ENCODE data around the gene MUL1.

The MUL1 gene

GRCh38 chr1:20546637-20547036 lies 38.7 kb upstream of the MUL1 start:
- DNase-seq (ENCODE audit: low read depth) = no peak
- TF ChIP-seq, protein P1, sequence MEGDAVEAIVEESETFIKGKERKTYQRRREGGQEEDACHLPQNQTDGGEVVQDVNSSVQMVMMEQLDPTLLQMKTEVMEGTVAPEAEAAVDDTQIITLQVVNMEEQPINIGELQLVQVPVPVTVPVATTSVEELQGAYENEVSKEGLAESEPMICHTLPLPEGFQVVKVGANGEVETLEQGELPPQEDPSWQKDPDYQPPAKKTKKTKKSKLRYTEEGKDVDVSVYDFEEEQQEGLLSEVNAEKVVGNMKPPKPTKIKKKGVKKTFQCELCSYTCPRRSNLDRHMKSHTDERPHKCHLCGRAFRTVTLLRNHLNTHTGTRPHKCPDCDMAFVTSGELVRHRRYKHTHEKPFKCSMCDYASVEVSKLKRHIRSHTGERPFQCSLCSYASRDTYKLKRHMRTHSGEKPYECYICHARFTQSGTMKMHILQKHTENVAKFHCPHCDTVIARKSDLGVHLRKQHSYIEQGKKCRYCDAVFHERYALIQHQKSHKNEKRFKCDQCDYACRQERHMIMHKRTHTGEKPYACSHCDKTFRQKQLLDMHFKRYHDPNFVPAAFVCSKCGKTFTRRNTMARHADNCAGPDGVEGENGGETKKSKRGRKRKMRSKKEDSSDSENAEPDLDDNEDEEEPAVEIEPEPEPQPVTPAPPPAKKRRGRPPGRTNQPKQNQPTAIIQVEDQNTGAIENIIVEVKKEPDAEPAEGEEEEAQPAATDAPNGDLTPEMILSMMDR (IDR thresholded peaks at IDR 0.05; ENCODE audit: control insufficient read depth, insufficient read depth, low read depth, low read length, missing control alignments) = no peak
- H3K4me3 ChIP-seq (ENCODE audit: control insufficient read depth, low read depth, low read length) = no peak overlapping the region

DNA sequence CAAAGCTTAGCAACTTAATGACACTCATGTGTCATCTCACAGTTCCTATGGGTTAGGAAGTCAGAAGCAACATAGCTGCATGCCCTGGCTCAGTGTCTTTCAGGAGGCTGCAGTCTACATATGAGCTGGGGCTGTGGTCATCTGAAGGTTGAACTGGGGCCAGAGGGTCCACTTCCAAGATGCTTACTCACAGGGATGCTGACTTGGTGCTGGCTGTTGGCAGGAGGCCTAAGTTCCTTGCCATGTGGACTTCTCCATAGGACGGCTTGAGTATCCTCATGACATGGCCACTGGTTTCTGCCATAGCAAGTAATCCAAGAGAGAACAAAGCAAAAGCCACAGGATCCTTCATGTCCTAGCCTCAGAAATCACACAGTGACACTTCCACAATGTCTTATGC lies 32.3 kb upstream of the MUL1 start:
- no peak for DNase-seq (ENCODE audit: low read depth)
- H3K4me3 ChIP-seq (ENCODE audit: control insufficient read depth, low read depth, low read length) = no peak overlapping the region
- TF ChIP-seq, protein P1 (IDR thresholded peaks at IDR 0.05; ENCODE audit: control insufficient read depth, insufficient read depth, low read depth, low read length, missing control alignments) = no peak

- TF ChIP-seq, protein P1 (IDR thresholded peaks at IDR 0.05; ENCODE audit: control insufficient read depth, insufficient read depth, low read depth, low read length, missing control alignments) = no peak
- DNase-seq (ENCODE audit: low read depth) = no peak
- no peak overlapping the region for H3K4me3 ChIP-seq (ENCODE audit: control insufficient read depth, low read depth, low read length)
These were observed 31.0 kb upstream of the MUL1 start for GRCh38 chr1:20538760-20539551.

DNA sequence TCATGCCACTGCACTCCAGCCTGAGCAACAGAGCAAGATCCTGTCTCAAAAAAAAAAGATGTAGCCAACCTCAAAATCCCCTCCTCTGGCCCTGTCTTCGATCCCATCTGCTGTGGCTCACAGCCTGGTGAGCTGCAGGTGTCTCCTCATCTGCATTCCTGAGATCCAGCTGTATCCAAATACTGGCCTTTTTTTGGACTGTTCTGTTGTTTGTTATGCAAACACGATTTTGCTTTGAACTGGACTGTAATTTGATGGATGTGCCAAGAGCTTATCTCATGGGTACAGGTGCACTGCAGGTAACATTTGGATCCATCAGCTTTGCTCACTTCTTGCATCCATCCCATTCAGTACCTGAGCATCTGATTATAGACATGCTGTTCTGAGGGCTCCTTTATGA lies 30.3 kb upstream of the MUL1 start:
- no peak overlapping the region for H3K4me3 ChIP-seq (ENCODE audit: control insufficient read depth, low read depth, low read length)
- no peak for DNase-seq (ENCODE audit: low read depth)
- TF ChIP-seq, protein P1 (IDR thresholded peaks at IDR 0.05; ENCODE audit: control insufficient read depth, insufficient read depth, low read depth, low read length, missing control alignments) = no peak

DNA sequence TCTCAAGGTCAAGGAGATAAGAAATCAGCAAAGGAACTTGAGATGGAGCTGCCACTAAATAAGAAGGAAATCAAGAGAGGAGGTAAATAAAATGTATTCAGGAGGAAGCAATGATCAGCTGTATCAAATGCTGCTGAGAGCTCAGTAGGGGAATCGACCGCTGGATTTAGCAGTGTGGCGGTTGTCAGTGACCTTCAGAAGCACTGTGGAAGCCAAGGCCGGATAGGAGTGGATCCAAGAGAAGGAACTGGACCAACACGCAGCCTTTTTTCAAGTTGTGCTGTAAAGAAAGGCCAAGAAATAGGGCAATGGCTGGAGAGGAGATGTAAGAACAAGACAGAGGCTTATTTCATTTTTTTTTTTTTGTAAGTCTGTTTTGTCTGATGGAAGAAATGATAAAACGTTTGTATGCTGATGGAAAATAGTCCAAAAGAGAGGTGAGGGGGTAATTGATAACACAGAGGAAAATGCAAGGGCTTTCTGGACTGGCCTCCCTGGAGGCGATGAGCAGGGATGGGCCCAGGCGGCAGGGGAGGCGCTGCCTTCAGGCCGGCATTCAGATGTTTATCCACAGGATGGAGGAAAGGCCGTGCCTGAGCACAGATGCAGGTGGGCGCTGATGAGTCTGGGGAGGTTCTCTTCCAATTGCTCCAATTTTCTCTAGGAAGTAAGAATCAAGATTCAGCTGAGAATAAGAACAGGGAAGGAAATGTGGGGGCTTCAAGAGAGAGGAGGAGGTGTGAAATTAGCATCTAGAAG lies 26.9 kb upstream of the MUL1 start:
- H3K4me3 ChIP-seq (ENCODE audit: control insufficient read depth, low read depth, low read length) = no peak overlapping the region
- no peak for DNase-seq (ENCODE audit: low read depth)
- TF ChIP-seq, protein P1 (IDR thresholded peaks at IDR 0.05; ENCODE audit: control insufficient read depth, insufficient read depth, low read depth, low read length, missing control alignments) = no peak

DNA sequence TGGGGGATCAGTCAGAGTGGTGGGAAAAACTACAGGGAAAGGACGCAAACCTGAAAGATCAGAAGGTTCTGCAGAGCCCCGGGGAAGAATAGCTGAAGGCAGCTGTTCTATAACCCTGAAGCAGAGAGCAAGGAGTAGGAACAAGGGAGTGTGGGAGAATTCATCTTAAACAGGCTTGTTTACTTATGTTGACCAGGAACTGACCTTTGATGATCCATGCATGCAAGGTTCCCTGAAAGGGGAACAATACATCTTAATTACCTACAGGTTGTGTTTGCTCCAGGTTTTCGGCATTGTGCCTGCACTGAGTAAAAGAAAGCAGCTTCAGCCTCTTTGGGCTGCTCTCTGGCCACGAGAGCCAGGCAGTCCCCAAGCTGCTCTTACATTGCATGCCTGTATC lies 25.7 kb upstream of the MUL1 start:
- no peak overlapping the region for H3K4me3 ChIP-seq (ENCODE audit: control insufficient read depth, low read depth, low read length)
- no peak for DNase-seq (ENCODE audit: low read depth)
- TF ChIP-seq, protein P1 (IDR thresholded peaks at IDR 0.05; ENCODE audit: control insufficient read depth, insufficient read depth, low read depth, low read length, missing control alignments) = no peak
